Measurements from ENCODE around the gene PFKFB3.

Gene PFKFB3

GRCh38 chr10:6202684-6203330 is at the start of gene PFKFB3:
Gene PFKFB3 (plus strand): TSS chr10:6202932. CDS start chr10:6203261, 329 bp downstream.
- Mint-ChIP-seq H3K4me1 (peaks cover 46% of the 10 kb centered on the region), H3K36me3 (ENCODE audit: low read depth) (peaks cover 17% of the 10 kb centered on the region), H3K9me3 (peaks cover 13% of the 10 kb centered on the region)

GRCh38 chr10:6153845-6154244 is 48.9 kb upstream of the PFKFB3 start:
- Mint-ChIP-seq H3K4me3 (no peak overlapping the region), H3K27ac (no peak overlapping the region), H3K4me1 (peaks cover 14% of the 10 kb centered on the region), H3K9me3 (peaks cover 26% of the 10 kb centered on the region), H3K36me3 (ENCODE audit: low read depth) (peaks cover 38% of the 10 kb centered on the region), H3K27me3 (ENCODE audit: low read depth, poor library complexity) (no peaks in the 10 kb centered on the region)
- DNase-seq = no peak
- TF ChIP-seq CTCF (IDR thresholded peaks at IDR 0.05) = no peak

More at GRCh38 chr10:6202684-6203330, at the start of gene PFKFB3:
- DNase-seq = peak; percentile 98
- H3K27me3 Mint-ChIP-seq (ENCODE audit: low read depth, poor library complexity) = peaks cover 16% of the 10 kb centered on the region
- peak within 1 kb of the TSS; percentile 99 for H3K4me3 Mint-ChIP-seq
- peak within 1 kb of the TSS; percentile 98 for H3K27ac Mint-ChIP-seq
- peak; percentile 98 for TF ChIP-seq CTCF (IDR thresholded peaks at IDR 0.05)

- Mint-ChIP-seq H3K27ac (no peak overlapping the region), H3K36me3 (ENCODE audit: low read depth) (peaks cover 35% of the 10 kb centered on the region), H3K4me3 (no peak overlapping the region), H3K9me3 (peaks cover 26% of the 10 kb centered on the region), H3K27me3 (ENCODE audit: low read depth, poor library complexity) (no peaks in the 10 kb centered on the region), H3K4me1 (peaks cover 12% of the 10 kb centered on the region)
- TF ChIP-seq CTCF (IDR thresholded peaks at IDR 0.05) = no peak
- DNase-seq = no peak
These were observed 48.2 kb upstream of the PFKFB3 start for GRCh38 chr10:6154566-6154965.

DNA sequence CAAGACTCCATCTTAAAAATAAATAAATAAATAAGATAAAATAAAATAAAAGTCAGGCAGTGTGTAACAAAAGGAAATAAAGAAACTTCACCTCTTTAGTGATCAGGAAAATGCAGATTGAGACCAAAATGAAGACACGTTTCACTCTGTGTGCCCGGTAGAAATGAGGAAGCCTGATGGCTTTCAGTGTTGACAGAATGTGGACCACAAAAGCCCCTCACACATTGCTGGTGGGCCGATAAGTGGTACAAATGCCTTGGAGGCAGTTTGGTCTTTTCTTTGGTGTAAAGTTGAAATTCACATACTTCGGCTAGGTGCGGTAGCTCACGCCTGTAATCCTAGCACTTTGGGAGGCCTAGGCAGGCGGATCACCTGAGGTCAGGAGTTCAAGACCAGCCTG is 44.5 kb upstream of the PFKFB3 start:
- TF ChIP-seq CTCF (IDR thresholded peaks at IDR 0.05) = no peak
- Mint-ChIP-seq H3K27me3 (ENCODE audit: low read depth, poor library complexity) (no peaks in the 10 kb centered on the region), H3K4me1 (peaks cover 7% of the 10 kb centered on the region), H3K36me3 (ENCODE audit: low read depth) (peaks cover 18% of the 10 kb centered on the region), H3K9me3 (peaks cover 24% of the 10 kb centered on the region), H3K27ac (no peak overlapping the region), H3K4me3 (no peak overlapping the region)
- DNase-seq = no peak

GRCh38 chr10:6161921-6162320 is 40.8 kb upstream of the PFKFB3 start:
- TF ChIP-seq CTCF (IDR thresholded peaks at IDR 0.05) = no peak
- H3K27ac Mint-ChIP-seq = no peak overlapping the region

More at GRCh38 chr10:6161921-6162320, 40.8 kb upstream of the PFKFB3 start:
- H3K36me3 Mint-ChIP-seq (ENCODE audit: low read depth) = peaks cover 19% of the 10 kb centered on the region
- H3K4me1 Mint-ChIP-seq = peaks cover 30% of the 10 kb centered on the region
- DNase-seq = no peak
- no peaks in the 10 kb centered on the region for H3K27me3 Mint-ChIP-seq (ENCODE audit: low read depth, poor library complexity)
- no peak overlapping the region for H3K4me3 Mint-ChIP-seq
- H3K9me3 Mint-ChIP-seq = no peaks in the 10 kb centered on the region
